Measurements from ENCODE around the gene NUCB2. TPM values are rescaled to one million over a fixed set of nuclear protein-coding genes. Genes with fewer than 3 reads are reported as not detected.
A peak's percentile ranks its signal among the peaks of the same experiment; 100 is the strongest.

Gene NUCB2
- total RNA-seq, 1 experiment from 2014 or later, result 87.9 TPM

- Histone ChIP-seq H3K36me3 (ENCODE audit: insufficient read depth, low read length) (no peaks in the 10 kb centered on the region), H3K9me3 (ENCODE audit: low read length) (no peaks in the 10 kb centered on the region), H3K27me3 (ENCODE audit: low read length) (no peaks in the 10 kb centered on the region), H3K4me2 (ENCODE audit: low read depth, low read length, poor library complexity, severe bottlenecking) (no peak overlapping the region), H3K9me2 (replicated peaks; ENCODE audit: insufficient read depth, low read length) (no peaks in the 10 kb centered on the region), H3K4me3 (ENCODE audit: low read length) (no peak overlapping the region), H3K4me1 (ENCODE audit: low read length) (peaks cover 14% of the 10 kb centered on the region), H2AFZ (ENCODE audit: low read length) (no peak overlapping the region), H3K27ac (ENCODE audit: low read length) (no peak overlapping the region), H4K20me1 (ENCODE audit: insufficient read depth, low read depth, low read length) (no peaks in the 10 kb centered on the region), H3K9ac (ENCODE audit: low read length) (no peak overlapping the region), H3K79me2 (ENCODE audit: low read length) (peaks cover 22% of the 10 kb centered on the region)
- DNase-seq, result peak; percentile 76
These were observed 2.8 kb upstream of the NUCB2 start for GRCh38 chr11:17273668-17274282.

GRCh38 chr11:17275400-17276235, 921 bp upstream of the NUCB2 start:
- DNase-seq, result no peak
- Histone ChIP-seq H2AFZ (ENCODE audit: low read length) (peak overlapping the region; percentile 85), H3K27me3 (ENCODE audit: low read length) (no peaks in the 10 kb centered on the region), H3K4me1 (ENCODE audit: low read length) (peaks cover 16% of the 10 kb centered on the region), H3K4me3 (ENCODE audit: low read length) (peak overlapping the region; percentile 95), H3K79me2 (ENCODE audit: low read length) (peaks cover 37% of the 10 kb centered on the region), H3K27ac (ENCODE audit: low read length) (peak overlapping the region; percentile 50), H3K9ac (ENCODE audit: low read length) (peak overlapping the region; percentile 81), H3K4me2 (ENCODE audit: low read depth, low read length, poor library complexity, severe bottlenecking) (peak overlapping the region; percentile 75), H3K9me3 (ENCODE audit: low read length) (no peaks in the 10 kb centered on the region), H3K9me2 (replicated peaks; ENCODE audit: insufficient read depth, low read length) (no peaks in the 10 kb centered on the region), H3K36me3 (ENCODE audit: insufficient read depth, low read length) (no peaks in the 10 kb centered on the region), H4K20me1 (ENCODE audit: insufficient read depth, low read depth, low read length) (no peaks in the 10 kb centered on the region)

GRCh38 chr11:17277024-17277584, 565 bp downstream of the NUCB2 start:
- Histone ChIP-seq H3K4me2 (ENCODE audit: low read depth, low read length, poor library complexity, severe bottlenecking) (peak overlapping the region; percentile 75), H3K27ac (ENCODE audit: low read length) (peak overlapping the region; percentile 32; the same call in 1 of the 2 replicates), H3K27me3 (ENCODE audit: low read length) (no peaks in the 10 kb centered on the region), H3K9ac (ENCODE audit: low read length) (peak overlapping the region; percentile 81), H3K36me3 (ENCODE audit: insufficient read depth, low read length) (no peaks in the 10 kb centered on the region), H4K20me1 (ENCODE audit: insufficient read depth, low read depth, low read length) (no peaks in the 10 kb centered on the region), H2AFZ (ENCODE audit: low read length) (peak overlapping the region; percentile 79), H3K4me1 (ENCODE audit: low read length) (peaks cover 16% of the 10 kb centered on the region), H3K9me2 (replicated peaks; ENCODE audit: insufficient read depth, low read length) (no peaks in the 10 kb centered on the region), H3K79me2 (ENCODE audit: low read length) (peaks cover 47% of the 10 kb centered on the region), H3K9me3 (ENCODE audit: low read length) (no peaks in the 10 kb centered on the region), H3K4me3 (ENCODE audit: low read length) (peak overlapping the region; percentile 95)
- peak; percentile 70 for DNase-seq

- Histone ChIP-seq H3K9me2 (replicated peaks; ENCODE audit: insufficient read depth, low read length) (no peaks in the 10 kb centered on the region), H3K36me3 (ENCODE audit: insufficient read depth, low read length) (peaks cover 9% of the 10 kb centered on the region; the same call in 1 of the 2 replicates), H3K79me2 (ENCODE audit: low read length) (peaks cover 50% of the 10 kb centered on the region), H4K20me1 (ENCODE audit: insufficient read depth, low read depth, low read length) (no peaks in the 10 kb centered on the region), H3K9me3 (ENCODE audit: low read length) (no peaks in the 10 kb centered on the region), H2AFZ (ENCODE audit: low read length) (no peak overlapping the region), H3K27me3 (ENCODE audit: low read length) (no peaks in the 10 kb centered on the region), H3K4me1 (ENCODE audit: low read length) (peaks cover 16% of the 10 kb centered on the region), H3K9ac (ENCODE audit: low read length) (no peak overlapping the region), H3K27ac (ENCODE audit: low read length) (no peak overlapping the region), H3K4me2 (ENCODE audit: low read depth, low read length, poor library complexity, severe bottlenecking) (no peak overlapping the region), H3K4me3 (ENCODE audit: low read length) (no peak overlapping the region)
- DNase-seq, result no peak
These were observed 4.1 kb downstream of the NUCB2 start for GRCh38 chr11:17280494-17281127.

GRCh38 chr11:17286332-17286731, 9.8 kb downstream of the NUCB2 start:
- Histone ChIP-seq H3K27ac (ENCODE audit: low read length) (no peak overlapping the region), H3K4me3 (ENCODE audit: low read length) (no peak overlapping the region), H3K9ac (ENCODE audit: low read length) (no peak overlapping the region), H3K79me2 (ENCODE audit: low read length) (peaks cover 7% of the 10 kb centered on the region), H3K27me3 (ENCODE audit: low read length) (no peaks in the 10 kb centered on the region), H3K9me2 (replicated peaks; ENCODE audit: insufficient read depth, low read length) (no peaks in the 10 kb centered on the region), H3K4me1 (ENCODE audit: low read length) (no peaks in the 10 kb centered on the region), H3K36me3 (ENCODE audit: insufficient read depth, low read length) (peaks cover 13% of the 10 kb centered on the region; the same call in 1 of the 2 replicates), H3K9me3 (ENCODE audit: low read length) (no peaks in the 10 kb centered on the region), H4K20me1 (ENCODE audit: insufficient read depth, low read depth, low read length) (no peaks in the 10 kb centered on the region), H2AFZ (ENCODE audit: low read length) (no peak overlapping the region), H3K4me2 (ENCODE audit: low read depth, low read length, poor library complexity, severe bottlenecking) (no peak overlapping the region)
- DNase-seq, result no peak

GRCh38 chr11:17287058-17287457, 10.5 kb downstream of the NUCB2 start:
- DNase-seq, result no peak

GRCh38 chr11:17291710-17292109, 15.2 kb downstream of the NUCB2 start:
- H3K4me1 ChIP-seq (ENCODE audit: low read length), result peaks cover 16% of the 10 kb centered on the region
- H4K20me1 ChIP-seq (ENCODE audit: insufficient read depth, low read depth, low read length), result no peaks in the 10 kb centered on the region
- H3K9me3 ChIP-seq (ENCODE audit: low read length), result no peaks in the 10 kb centered on the region
- no peak overlapping the region for H3K9ac ChIP-seq (ENCODE audit: low read length)
- no peak overlapping the region for H3K27ac ChIP-seq (ENCODE audit: low read length)
- peaks cover 6% of the 10 kb centered on the region; the same call in 1 of the 2 replicates for H3K36me3 ChIP-seq (ENCODE audit: insufficient read depth, low read length)
- H3K4me3 ChIP-seq (ENCODE audit: low read length), result no peak overlapping the region
- no peak for DNase-seq
- H3K9me2 ChIP-seq (replicated peaks; ENCODE audit: insufficient read depth, low read length), result no peaks in the 10 kb centered on the region; the same call in 1 of the 2 replicates
- H2AFZ ChIP-seq (ENCODE audit: low read length), result no peak overlapping the region
- H3K79me2 ChIP-seq (ENCODE audit: low read length), result peaks cover 9% of the 10 kb centered on the region; the same call in 1 of the 2 replicates
- H3K4me2 ChIP-seq (ENCODE audit: low read depth, low read length, poor library complexity, severe bottlenecking), result no peak overlapping the region
- no peaks in the 10 kb centered on the region for H3K27me3 ChIP-seq (ENCODE audit: low read length)

More at GRCh38 chr11:17287058-17287457, 10.5 kb downstream of the NUCB2 start:
- Histone ChIP-seq H3K36me3 (ENCODE audit: insufficient read depth, low read length) (peaks cover 13% of the 10 kb centered on the region; the same call in 1 of the 2 replicates), H2AFZ (ENCODE audit: low read length) (no peak overlapping the region), H3K9me3 (ENCODE audit: low read length) (no peaks in the 10 kb centered on the region), H3K4me3 (ENCODE audit: low read length) (no peak overlapping the region), H3K9me2 (replicated peaks; ENCODE audit: insufficient read depth, low read length) (no peaks in the 10 kb centered on the region), H3K9ac (ENCODE audit: low read length) (no peak overlapping the region), H3K27me3 (ENCODE audit: low read length) (no peaks in the 10 kb centered on the region), H3K4me2 (ENCODE audit: low read depth, low read length, poor library complexity, severe bottlenecking) (no peak overlapping the region), H3K27ac (ENCODE audit: low read length) (no peak overlapping the region), H4K20me1 (ENCODE audit: insufficient read depth, low read depth, low read length) (no peaks in the 10 kb centered on the region), H3K79me2 (ENCODE audit: low read length) (peaks cover 2% of the 10 kb centered on the region; the same call in 1 of the 2 replicates), H3K4me1 (ENCODE audit: low read length) (0 out of 2 replicates have a peak, but pooled peaks cover 3% of the 10 kb centered on the region)
